Heart left ventricle (tissue), 16 donors: Measurements from ENCODE around the gene MGAT4A. TPM values are rescaled to one million over a fixed set of nuclear protein-coding genes. Genes with fewer than 3 reads are reported as not detected.
A peak's percentile ranks its signal among the peaks of the same experiment; 100 is the strongest.
"Not testable (repeated sequence)": the region's sequence is repeated elsewhere in the genome, so short reads cannot be mapped to it uniquely, and the experiment has no call there.

Source experiments
- ATAC-seq, 4 donors: fragments of 200-7000 bp; cut with Tn5 transposase; one replicate each; pipeline ENCODE4 v1.9.1; 2020 to 2022; ENCODE audit warnings: moderate library complexity in 4 of 4, mild to moderate bottlenecking in 3 of 4, moderate number of reproducible peaks in 1 of 4
- DNase-seq, 5 donors: peaks; one replicate each; pipeline ENCODE4 v3.0.0-alpha.2; 2020
- H3K27ac ChIP-seq, 12 donors: fragments of 200-600 bp; sonication (generic) in 4 of 12; one replicate each; pipeline versions ENCODE4 v1.5.0 to v1.8.0; 2016 to 2022; ENCODE audit warnings: mild to moderate bottlenecking in 2 of 12
- H3K27me3 ChIP-seq, 9 donors: fragments of 200-600 bp; sonication (generic) in 2 of 9; one replicate each; pipeline versions ENCODE4 v1.5.1 to v1.8.0; 2016 to 2022; ENCODE audit warnings: mild to moderate bottlenecking in 3 of 9
- H3K36me3 ChIP-seq, 9 donors: fragments of 200-600 bp; sonication (generic) in 2 of 9; one replicate each; pipeline versions ENCODE4 v1.5.0 to v1.8.0; 2018 to 2022; ENCODE audit warnings: mild to moderate bottlenecking in 2 of 9
- H3K4me1 ChIP-seq, 12 donors: fragments of 200-600 bp; sonication (generic) in 4 of 12; one replicate each; pipeline versions ENCODE4 v1.5.0 to v1.8.0; 2016 to 2022; ENCODE audit warnings: mild to moderate bottlenecking in 3 of 12
- H3K4me3 ChIP-seq, 12 donors: fragments of 200-600 bp; sonication (generic) in 4 of 12; one replicate each; pipeline versions ENCODE4 v1.5.0 to v1.8.0; 2017 to 2022; ENCODE audit warnings: mild to moderate bottlenecking in 9 of 12, moderate library complexity in 4 of 12
- H3K9me3 ChIP-seq, 12 donors: fragments of 200-600 bp; sonication (generic) in 4 of 12; one replicate each; pipeline versions ENCODE4 v1.5.0 to v1.8.0; 2016 to 2022; ENCODE audit warnings: mild to moderate bottlenecking in 1 of 12
- POLR2A ChIP-seq, 2 donors: fragments of 450-650 bp; IDR thresholded peaks; one replicate each; pipeline ENCODE4 v1.6.1; 2017; ENCODE audit warnings: antibody characterized with exemption in 2 of 2, mild to moderate bottlenecking in 2 of 2, moderate library complexity in 2 of 2
- WGBS, 4 donors: extraction: QIAGEN DNeasy Blood & Tissue Kit in 2 of 4; methylation state at CpG; one replicate each; pipeline versions ENCODE4 v1.1.5 to v1.1.7; 2013 to 2018; 5-methylcytosine and 5-hydroxymethylcytosine counted together
- intact Hi-C, 10 donors: fragments of 100-400 bp; cut with DNase I; formaldehyde crosslinking; loops; one replicate each; pipeline versions ENCODE4 v1.11.1 to v1.14.2; 2022
- polyA plus RNA-seq, 2 donors: library from polyadenylated mRNA; stranded (reverse); fragments of 200-250 nt; gene quantifications; one replicate each; pipeline ENCODE4 v1.2.3, GENCODE V29; 2013
- total RNA-seq, 9 donors: library from RNA; depleted of rRNA in 2 of 9; stranded (reverse); fragments of >200 nt in 2 of 9; fragmentation: NEBNext Ultra II Directional in 3 of 9; extraction: Animal tissue kit (Norgen Biotek cat#: 25700) in 3 of 9; gene quantifications; one replicate each; pipeline versions ENCODE4 v1.1.0 to v1.2.4, GENCODE V29; 2016 to 2023
- TF ChIP-seq, protein P1 (sequence below), 12 donors: fragments of 200-600 bp; sonication (generic) in 4 of 12; IDR thresholded peaks; one replicate each; pipeline versions ENCODE4 v1.5.0 to v1.8.0; 2018 to 2022; ENCODE audit warnings: antibody characterized with exemption in 12 of 12, mild to moderate bottlenecking in 5 of 12
- donor health status: ischemic (EF 13 %, LVEDD 7.1; RV severe dilation, severe dysfunction).
- donor health status: healthy with polysubstance abuse.
- donor health status: DM: no; HTN: yes; CAD: no.
- donor health status: DM: no; HTN: no; CAD: no.
- donor health status: ischemic (EF 25% LVEDD 6.9; RV normal size, moderate dysfunction).
- donor health status: ischemic (EF 25% LVEDD 5.7; RV mildly dilated, moderate dysfunction).
- donor health status: healthy.
- donor health status: DM: yes; HTN: yes; CAD: no.
- donor health status: ischemic (EF 35%, LVEDD 5.7; RV mildly dilated, moderate dysfunction).
- donor health status: nonischemic (EF 11% LVEDD 7.7; RV severe dilation, severe dysfunction).
- donor health status: DM: yes; HTN: yes; CAD: no.
- donor health status: PGD.
- donor health status: ischemic (EF 29% LVEDD 5.4; RV normal size, mild dysfunction).
- donor health status: nonischemic (EF 23%, LVEDD 6.1; RV moderate dilation, normal function).

MGAT4A gene
- total and polyA plus RNA-seq, 11 donors = 4.2 to 45.0 (median 17.7) TPM

DNA sequence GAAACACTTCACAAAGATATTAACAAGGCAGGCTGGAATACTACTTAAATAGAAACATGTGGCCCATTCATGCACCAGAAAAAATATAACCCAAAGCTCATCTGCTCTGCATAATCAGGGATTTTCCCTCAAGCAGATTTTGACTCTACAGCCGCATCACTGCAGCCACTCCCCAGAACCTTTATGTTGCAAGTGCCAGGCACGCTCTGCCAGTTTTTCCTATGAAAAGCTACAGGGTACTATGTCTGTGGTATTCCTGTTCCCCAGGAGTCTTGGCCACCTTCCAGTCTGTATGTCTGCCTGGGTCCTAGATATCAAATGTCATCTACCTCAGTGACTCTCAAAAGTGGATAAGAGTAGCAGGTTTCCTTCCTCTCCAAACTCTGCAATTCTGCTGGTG lies 126.4 kb downstream of the MGAT4A start:
- ATAC-seq = no peak
- DNase-seq = no peak
- H3K9me3 ChIP-seq = no peaks in the 10 kb centered on the region
- TF ChIP-seq, protein P1, sequence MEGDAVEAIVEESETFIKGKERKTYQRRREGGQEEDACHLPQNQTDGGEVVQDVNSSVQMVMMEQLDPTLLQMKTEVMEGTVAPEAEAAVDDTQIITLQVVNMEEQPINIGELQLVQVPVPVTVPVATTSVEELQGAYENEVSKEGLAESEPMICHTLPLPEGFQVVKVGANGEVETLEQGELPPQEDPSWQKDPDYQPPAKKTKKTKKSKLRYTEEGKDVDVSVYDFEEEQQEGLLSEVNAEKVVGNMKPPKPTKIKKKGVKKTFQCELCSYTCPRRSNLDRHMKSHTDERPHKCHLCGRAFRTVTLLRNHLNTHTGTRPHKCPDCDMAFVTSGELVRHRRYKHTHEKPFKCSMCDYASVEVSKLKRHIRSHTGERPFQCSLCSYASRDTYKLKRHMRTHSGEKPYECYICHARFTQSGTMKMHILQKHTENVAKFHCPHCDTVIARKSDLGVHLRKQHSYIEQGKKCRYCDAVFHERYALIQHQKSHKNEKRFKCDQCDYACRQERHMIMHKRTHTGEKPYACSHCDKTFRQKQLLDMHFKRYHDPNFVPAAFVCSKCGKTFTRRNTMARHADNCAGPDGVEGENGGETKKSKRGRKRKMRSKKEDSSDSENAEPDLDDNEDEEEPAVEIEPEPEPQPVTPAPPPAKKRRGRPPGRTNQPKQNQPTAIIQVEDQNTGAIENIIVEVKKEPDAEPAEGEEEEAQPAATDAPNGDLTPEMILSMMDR (IDR thresholded peaks at IDR 0.05) = no peak
- no peak for TF ChIP-seq POLR2A (IDR thresholded peaks at IDR 0.05)
- peaks cover 9 to 41% (median 29%) of the 10 kb centered on the region in 12 donors for H3K4me1 ChIP-seq
- no peak overlapping the region for H3K4me3 ChIP-seq
- H3K36me3 ChIP-seq = peaks cover 0 to 56% (median 44%) of the 10 kb centered on the region in 9 donors
- intact Hi-C loops = loop anchor here in 6 of 10 donors (5.0 to 10.0 kb wide), 3 partner anchors 160 to 192 kb away; partner anchors contain the start of gene INPP4A (in 2 of the 6)
- no peaks in the 10 kb centered on the region for H3K27me3 ChIP-seq
- H3K27ac ChIP-seq = no peak overlapping the region
- 50 to 72% (median 69%) methylated on average over 2 of the region's 2 CpGs for WGBS, 4 donors

- Histone ChIP-seq H3K27ac (no peak overlapping the region), H3K36me3 (peaks cover 0 to 83% (median 66%) of the 10 kb centered on the region in 9 donors), H3K4me3 (no peak overlapping the region), H3K27me3 (no peaks in the 10 kb centered on the region), H3K4me1 (peaks cover 2 to 27% (median 15%) of the 10 kb centered on the region in 12 donors), H3K9me3 (no peaks in the 10 kb centered on the region)
- peak; percentile 63 to 86 (median 82) for ATAC-seq
- WGBS, 4 donors = 57 to 77% (median 70%) methylated on average over 3 of the region's 3 CpGs
- no peak for TF ChIP-seq POLR2A (IDR thresholded peaks at IDR 0.05)
- TF ChIP-seq, protein P1 (IDR thresholded peaks at IDR 0.05) = peak; percentile 42 to 71 (median 57)
- intact Hi-C loops = loop anchor here in 8 of 10 donors (2.0 to 10.0 kb wide), 4 partner anchors 157 to 189 kb away; partner anchors contain the start of gene INPP4A (in 2 of the 8)
- no peak for DNase-seq
These were observed 129.3 kb downstream of the MGAT4A start for GRCh38 chr2:98601532-98602132.

GRCh38 chr2:98598781-98599428 lies 132.0 kb downstream of the MGAT4A start:
- TF ChIP-seq, protein P1 (IDR thresholded peaks at IDR 0.05) = no peak
- TF ChIP-seq POLR2A (IDR thresholded peaks at IDR 0.05) = no peak
- no peak overlapping the region for H3K27ac ChIP-seq
- H3K36me3 ChIP-seq = peaks cover 0 to 84% (median 69%) of the 10 kb centered on the region in 9 donors
- H3K27me3 ChIP-seq = no peaks in the 10 kb centered on the region
- H3K4me1 ChIP-seq = peaks cover 0 to 6% (median 0%) of the 10 kb centered on the region in 12 donors
- 89 to 97% (median 91%) methylated on average over 1 of the region's 1 CpG for WGBS, 4 donors
- no peak for ATAC-seq
- intact Hi-C loops = loop anchor here in 2 of 10 donors (2.0 to 10.0 kb wide), 2 partner anchors 36 to 54 kb away; no protein-coding TSS in a partner anchor
- DNase-seq = no peak
- H3K4me3 ChIP-seq = no peak overlapping the region
- H3K9me3 ChIP-seq = peaks cover 0 to 3% (median 0%) of the 10 kb centered on the region in 12 donors

- intact Hi-C loops = loop anchor here in 1 of 10 donors (10.0 kb wide), 1 partner anchor 50 kb away; no protein-coding TSS in a partner anchor
- H3K4me1 ChIP-seq, ATAC-seq, H3K9me3 ChIP-seq, DNase-seq, H3K27ac ChIP-seq, H3K27me3 ChIP-seq, H3K4me3 ChIP-seq: not testable (repeated sequence)
- 71 to 94% (median 88%) methylated on average over 2 to 4 of the region's 4 CpGs for WGBS, 4 donors
- H3K36me3 ChIP-seq = peaks cover 0 to 70% (median 49%) of the 10 kb centered on the region in 9 donors
These were observed 136.3 kb downstream of the MGAT4A start for GRCh38 chr2:98594665-98595064.
